Activated CD4-positive, alpha-beta T cell treated with anti-CD3 and anti-CD28 coated beads, Interleukin-2, amount 50 U/mL, for 16 hours (primary cell): Measurements from ENCODE around the gene METTL25.

Source experiments
- DNase-seq: peaks from one replicate; pipeline ENCODE4 v3.0.0-alpha.2; 2020

METTL25 gene

GRCh38 chr12:82408844-82409243 is 50.5 kb downstream of the METTL25 start:
- DNase-seq: no peak

- DNase-seq: no peak
Measured at GRCh38 chr12:82411546-82412230, 53.4 kb downstream of the METTL25 start.

GRCh38 chr12:82412246-82412645 is 53.9 kb downstream of the METTL25 start:
- no peak for DNase-seq

- no peak for DNase-seq
Measured at GRCh38 chr12:82414044-82414443, 55.7 kb downstream of the METTL25 start.

GRCh38 chr12:82414926-82415325 is 56.6 kb downstream of the METTL25 start:
- DNase-seq: no peak

- no peak for DNase-seq
Measured at GRCh38 chr12:82415402-82415801, 57.1 kb downstream of the METTL25 start.

- DNase-seq: no peak
Measured at GRCh38 chr12:82425241-82425640, 66.9 kb downstream of the METTL25 start.

- no peak for DNase-seq
Measured at GRCh38 chr12:82426081-82426480, 67.8 kb downstream of the METTL25 start.

- DNase-seq: no peak
Measured at GRCh38 chr12:82426586-82426985, 68.3 kb downstream of the METTL25 start.

GRCh38 chr12:82430541-82431145 is 72.3 kb downstream of the METTL25 start:
- no peak for DNase-seq

GRCh38 chr12:82434392-82434911 is 76.1 kb downstream of the METTL25 start:
- DNase-seq: no peak

GRCh38 chr12:82436354-82436753 is 78.0 kb downstream of the METTL25 start:
- DNase-seq: no peak

GRCh38 chr12:82437744-82438143 is 79.4 kb downstream of the METTL25 start:
- peak; percentile 6 for DNase-seq

- DNase-seq: peak; percentile 14
Measured at GRCh38 chr12:82438356-82438755, 80.0 kb downstream of the METTL25 start.

GRCh38 chr12:82440885-82441284 is 82.6 kb downstream of the METTL25 start:
- no peak for DNase-seq

- DNase-seq: no peak
Measured at GRCh38 chr12:82448911-82449578, 90.7 kb downstream of the METTL25 start.

- DNase-seq: no peak
Measured at GRCh38 chr12:82456633-82457032, 98.3 kb downstream of the METTL25 start.

- DNase-seq: no peak
Measured at GRCh38 chr12:82458101-82458500, 99.8 kb downstream of the METTL25 start.

GRCh38 chr12:82461393-82461792 is 103.1 kb downstream of the METTL25 start:
- DNase-seq: no peak

- DNase-seq: no peak
Measured at GRCh38 chr12:82461836-82462235, 103.5 kb downstream of the METTL25 start.

GRCh38 chr12:82468563-82468962 is 110.2 kb downstream of the METTL25 start:
- no peak for DNase-seq

GRCh38 chr12:82470906-82471512 is 112.7 kb downstream of the METTL25 start:
- no peak for DNase-seq

- DNase-seq: no peak
Measured at GRCh38 chr12:82473111-82473754, 114.9 kb downstream of the METTL25 start.
